ENCODE measurements around the gene PRKAR2B.

Gene PRKAR2B

GRCh38 chr7:107164092-107164491 lies 119.6 kb downstream of the PRKAR2B start:
- DNase-seq: no peak

GRCh38 chr7:107165341-107165740 lies 120.8 kb downstream of the PRKAR2B start:
- DNase-seq: no peak

GRCh38 chr7:107166736-107167426 lies 122.4 kb downstream of the PRKAR2B start:
- no peak for DNase-seq

GRCh38 chr7:107167483-107168232 lies 123.2 kb downstream of the PRKAR2B start:
- DNase-seq: peak; percentile 78 to 85

GRCh38 chr7:107168233-107169119 lies 124.0 kb downstream of the PRKAR2B start, which contains the start of gene HBP1:
Gene HBP1 (plus strand): TSS chr7:107169003. CDS start chr7:107179894, 10,891 bp downstream.
- DNase-seq: peak; percentile 100

GRCh38 chr7:107169120-107170050 lies 124.9 kb downstream of the PRKAR2B start:
- DNase-seq: peak; percentile 96 to 97

- peak in 1 of 2 donors; percentile 54 for DNase-seq
Measured at GRCh38 chr7:107170051-107170915, 125.8 kb downstream of the PRKAR2B start.

- DNase-seq: no peak
Measured at GRCh38 chr7:107171496-107171895, 127.0 kb downstream of the PRKAR2B start.

GRCh38 chr7:107172276-107173032 lies 127.9 kb downstream of the PRKAR2B start:
- no peak for DNase-seq

GRCh38 chr7:107173191-107173590 lies 128.7 kb downstream of the PRKAR2B start:
- no peak for DNase-seq

- DNase-seq: peak in 1 of 2 donors; percentile 44
Measured at GRCh38 chr7:107173691-107174406, 129.3 kb downstream of the PRKAR2B start.

- no peak for DNase-seq
Measured at GRCh38 chr7:107179326-107180164, 135.0 kb downstream of the PRKAR2B start.

GRCh38 chr7:107180378-107180777 lies 135.9 kb downstream of the PRKAR2B start:
- no peak for DNase-seq

GRCh38 chr7:107181172-107181571 lies 136.7 kb downstream of the PRKAR2B start:
- no peak for DNase-seq

- no peak for DNase-seq
Measured at GRCh38 chr7:107185716-107186115, 141.2 kb downstream of the PRKAR2B start.

GRCh38 chr7:107186240-107186639 lies 141.7 kb downstream of the PRKAR2B start:
- DNase-seq: no peak

- no peak for DNase-seq
Measured at GRCh38 chr7:107187774-107188173, 143.3 kb downstream of the PRKAR2B start.

- no peak for DNase-seq
Measured at GRCh38 chr7:107190090-107190489, 145.6 kb downstream of the PRKAR2B start.
